ENCODE results near the gene IFITM2.
"Not testable (repeated sequence)": the region's sequence is repeated elsewhere in the genome, so short reads cannot be mapped to it uniquely, and the experiment has no call there.

The IFITM2 gene

DNA sequence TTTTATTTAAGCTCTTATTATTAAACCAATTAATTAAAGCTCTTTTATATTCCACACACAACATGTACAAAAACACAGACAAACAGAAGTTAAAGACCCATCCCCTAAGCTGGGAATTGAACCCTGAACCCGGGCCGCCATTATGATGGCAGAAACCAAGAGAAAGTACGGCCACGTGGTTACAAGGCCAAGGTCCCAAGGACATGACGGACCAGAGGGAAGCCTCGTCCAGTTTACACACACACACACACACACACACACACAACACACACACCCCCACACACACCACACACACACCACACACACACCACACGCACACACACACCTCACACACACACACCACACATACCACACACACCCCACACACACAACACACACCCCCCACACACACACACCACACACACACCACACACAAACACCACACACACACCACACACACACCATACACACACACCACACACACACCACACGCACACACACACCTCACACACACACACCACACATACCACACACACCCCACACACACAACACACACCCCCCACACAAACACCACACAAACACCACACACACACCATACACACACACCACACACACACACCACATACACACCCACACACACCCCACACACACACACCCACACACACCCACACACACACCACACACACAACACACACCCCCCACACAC, 41.8 kb downstream of the IFITM2 start:
- not testable (repeated sequence) for DNase-seq

DNA sequence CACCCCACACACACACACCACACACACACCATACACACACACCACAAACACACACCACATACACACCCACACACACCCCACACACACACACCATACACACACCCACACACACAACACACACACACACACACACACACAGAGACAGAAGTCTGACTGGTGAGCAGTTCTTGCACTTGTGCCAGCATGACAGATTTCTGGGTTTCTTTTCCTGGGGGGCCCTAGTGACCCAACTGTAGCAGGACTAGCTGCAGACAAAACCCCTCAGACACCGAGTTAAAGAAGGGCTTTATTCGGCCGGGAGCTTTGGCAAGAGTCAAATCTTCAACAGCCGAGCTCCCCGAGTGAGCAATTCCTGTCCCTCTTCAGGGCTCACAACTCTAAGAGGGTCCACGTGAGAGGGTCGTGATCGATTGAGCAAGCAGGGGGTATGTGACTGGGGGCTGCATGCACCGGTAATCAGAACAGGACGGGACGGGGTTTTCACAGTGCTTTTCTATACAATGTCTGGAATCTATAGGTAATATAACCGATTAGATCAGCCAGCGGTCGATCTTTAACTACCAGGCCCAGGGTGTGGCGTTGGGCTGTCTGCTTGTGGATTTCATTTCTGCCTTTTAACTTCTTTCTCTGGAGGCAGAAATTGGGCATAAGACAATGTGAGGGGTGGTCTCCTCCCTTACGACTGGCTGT, 42.6 kb downstream of the IFITM2 start:
- DNase-seq, result not testable (repeated sequence)

GRCh38 chr11:350723-351255, 43.2 kb downstream of the IFITM2 start:
- DNase-seq, result no peak

- DNase-seq, result no peak
Observed at GRCh38 chr11:351411-351810, 43.8 kb downstream of the IFITM2 start.

DNA sequence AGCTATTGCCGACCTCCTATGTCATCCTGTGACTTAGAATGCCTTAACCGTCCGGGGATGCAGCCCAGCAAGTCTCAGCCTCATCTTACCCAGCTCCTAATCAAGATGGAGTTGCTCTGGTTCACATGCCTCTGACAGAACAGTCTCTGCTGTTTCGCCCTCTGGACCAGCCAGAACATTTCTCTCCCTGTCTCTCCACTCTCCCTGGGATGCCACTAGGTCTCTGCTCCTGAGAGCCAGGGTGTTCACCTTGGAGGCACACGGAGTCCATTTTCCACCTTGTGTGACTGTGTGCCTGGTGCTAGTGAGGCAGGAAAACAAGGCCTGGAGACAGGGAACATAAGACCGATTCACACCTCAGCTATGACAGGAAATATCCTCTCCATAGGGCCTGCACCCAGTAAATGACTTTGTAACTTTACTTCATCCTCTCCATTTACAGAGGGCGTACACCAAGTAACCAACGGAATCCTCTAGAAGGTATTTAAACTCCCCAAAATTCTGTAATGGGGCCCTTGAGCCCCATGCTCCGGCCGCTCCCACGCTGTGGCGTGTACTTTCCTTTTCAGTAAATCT, 44.9 kb downstream of the IFITM2 start:
- DNase-seq, result no peak

- DNase-seq, result no peak
Observed at GRCh38 chr11:353179-353873, 45.7 kb downstream of the IFITM2 start.

- DNase-seq, result peak; percentile 77
Observed at GRCh38 chr11:355581-356458, 48.2 kb downstream of the IFITM2 start.

GRCh38 chr11:356610-357009, 49.0 kb downstream of the IFITM2 start:
- no peak for DNase-seq

DNA sequence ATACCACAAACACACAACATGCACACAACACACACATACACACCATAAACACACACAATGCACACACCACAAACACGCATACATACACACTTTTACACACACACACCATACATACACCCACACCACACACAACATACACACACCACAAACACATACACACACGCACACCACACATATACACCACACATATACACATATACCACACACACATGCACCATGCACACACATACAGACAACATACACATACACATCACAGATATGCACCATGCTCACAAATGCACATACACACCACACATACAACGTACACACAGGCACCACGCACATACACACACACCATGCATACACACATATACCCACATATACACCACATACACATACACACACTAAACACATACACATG, 50.0 kb downstream of the IFITM2 start:
- no peak for DNase-seq

DNA sequence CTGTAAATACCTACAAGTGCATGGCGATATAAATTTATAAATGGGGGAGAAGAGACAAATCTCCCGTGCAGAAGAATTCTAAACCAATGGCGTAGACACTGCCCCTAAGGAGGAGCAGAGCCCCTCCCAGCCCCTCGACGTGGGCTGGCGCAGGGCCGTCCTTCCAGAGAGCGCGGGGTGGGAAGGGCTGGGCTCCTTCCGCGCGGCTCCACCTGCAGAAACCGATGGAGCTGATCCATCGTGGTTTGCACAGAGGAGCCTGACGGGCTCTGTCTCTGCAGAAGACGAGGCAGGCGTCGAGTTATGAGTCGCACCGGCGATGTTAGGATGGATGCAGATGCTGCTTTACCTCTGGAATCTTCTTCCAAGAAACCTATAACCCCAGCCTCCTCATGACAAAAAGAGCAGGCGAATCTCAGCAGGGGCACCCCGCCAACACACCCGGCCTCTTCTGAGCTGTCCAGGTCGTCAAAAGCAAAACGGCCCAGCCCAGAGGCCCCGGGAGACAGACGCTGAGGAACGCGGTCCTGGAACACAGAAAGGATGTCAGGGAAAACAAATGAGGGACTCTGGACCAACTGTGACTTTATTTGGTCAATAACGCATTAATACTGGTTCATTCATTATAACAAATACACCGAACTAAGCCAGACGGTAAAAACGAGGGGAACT, 50.6 kb downstream of the IFITM2 start:
- DNase-seq, result no peak
